GM12864 (cell line): ENCODE data around the gene CRNKL1.
"Not testable (repeated sequence)": the region's sequence is repeated elsewhere in the genome, so short reads cannot be mapped to it uniquely, and the experiment has no call there.

ENCODE experiments used
- DNase-seq: peaks from one replicate; pipeline ENCODE4 v3.0.0-alpha.2; 2011; ENCODE audit warnings: low read depth
- H3K4me3 ChIP-seq: 2 replicates; pipeline ENCODE4 v1.5.1; 2011; ENCODE audit warnings: mild to moderate bottlenecking, low read depth, low read length, control low read depth
- CTCF ChIP-seq: IDR thresholded peaks from 2 replicates; pipeline ENCODE4 v1.5.1; 2011; ENCODE audit warnings: low read depth, mild to moderate bottlenecking, moderate library complexity, low read length, control low read depth, inconsistent platforms; ENCODE audit errors: missing control alignments

The CRNKL1 gene

DNA sequence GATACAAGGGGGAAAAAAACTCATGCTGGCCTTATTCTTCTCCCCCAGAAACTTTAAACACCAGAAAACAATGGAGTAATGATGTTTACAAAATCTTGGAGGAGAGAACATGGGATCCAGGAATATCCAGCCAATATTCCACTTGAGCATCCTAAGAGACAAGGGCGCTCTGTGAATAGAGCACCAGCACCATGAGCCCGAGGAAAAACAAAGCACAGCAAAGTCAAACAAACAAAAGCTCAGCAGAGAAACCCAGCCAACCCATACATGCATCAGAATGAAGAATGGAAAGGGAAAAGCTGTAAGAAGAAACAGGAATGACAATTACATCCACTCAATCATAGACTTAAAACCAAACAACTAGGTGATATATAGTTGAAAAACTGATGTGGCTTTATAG is 39.7 kb downstream of the CRNKL1 start:
- no peak overlapping the region for H3K4me3 ChIP-seq
- no peak for TF ChIP-seq CTCF
- no peak for DNase-seq

DNA sequence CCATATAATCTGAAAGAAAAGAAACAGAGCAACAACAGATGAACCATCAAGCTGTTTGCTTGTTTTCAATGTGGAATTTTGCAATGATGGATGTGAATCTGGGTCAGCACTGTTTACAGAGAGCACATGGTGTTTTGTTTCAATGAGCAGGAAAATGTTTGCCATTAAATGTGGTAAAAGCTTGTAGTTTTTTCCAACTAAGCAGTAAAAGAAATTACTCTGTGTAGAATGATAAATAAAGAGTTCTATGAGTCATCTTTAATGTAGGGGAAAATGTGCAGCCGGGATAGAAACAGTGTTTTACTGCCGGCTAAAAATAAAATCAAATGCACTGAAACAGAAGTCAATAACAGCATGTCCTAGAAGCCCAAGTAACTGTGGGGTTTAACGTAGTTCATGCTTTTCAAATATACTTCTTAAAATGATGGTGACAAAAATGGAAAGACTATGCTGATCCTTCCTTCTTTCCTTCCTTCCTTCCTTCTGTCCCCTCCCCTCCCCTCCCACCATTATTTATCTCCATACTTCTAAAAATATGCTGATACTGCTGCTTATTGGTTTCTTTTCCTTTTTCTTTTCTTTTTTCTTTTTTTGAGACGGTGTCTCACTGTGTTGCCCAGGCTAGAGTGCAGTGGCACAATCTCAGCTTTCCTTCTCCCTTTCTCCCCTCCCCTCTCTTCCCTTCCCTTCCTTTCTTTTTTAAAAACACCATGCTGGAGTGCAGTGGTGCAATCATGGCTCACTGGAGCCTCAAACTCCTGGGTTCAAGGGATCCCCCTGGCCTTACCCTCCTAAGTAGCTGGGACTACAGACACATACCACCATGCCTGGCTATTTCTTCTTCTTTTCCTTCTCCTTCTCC is 41.4 kb downstream of the CRNKL1 start:
- TF ChIP-seq CTCF: no peak
- H3K4me3 ChIP-seq: no peak overlapping the region
- DNase-seq: no peak

GRCh38 chr20:20009784-20010253 is 42.4 kb downstream of the CRNKL1 start:
- H3K4me3 ChIP-seq: no peak overlapping the region
- TF ChIP-seq CTCF: no peak
- DNase-seq: no peak

DNA sequence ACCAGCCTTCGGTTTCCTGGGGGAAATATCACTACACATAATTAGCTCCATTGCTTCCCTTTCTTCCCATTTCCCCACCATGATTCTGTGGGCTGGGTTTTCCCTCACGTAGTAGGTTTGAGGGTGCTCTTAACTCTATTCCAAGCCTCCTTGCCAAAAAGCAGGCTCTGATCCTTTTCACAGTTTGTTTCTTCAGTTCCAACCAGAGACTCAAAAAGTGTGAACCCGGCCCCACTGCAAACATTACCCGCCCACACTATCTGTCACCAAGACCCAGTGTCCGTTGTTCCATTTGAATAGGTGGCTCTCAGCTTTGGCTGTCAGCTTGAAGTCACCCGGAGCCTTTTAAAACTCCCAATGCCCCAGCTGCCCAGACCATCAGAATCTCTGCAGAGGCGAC is 46.9 kb downstream of the CRNKL1 start:
- no peak overlapping the region for H3K4me3 ChIP-seq
- no peak for DNase-seq
- TF ChIP-seq CTCF: no peak

DNA sequence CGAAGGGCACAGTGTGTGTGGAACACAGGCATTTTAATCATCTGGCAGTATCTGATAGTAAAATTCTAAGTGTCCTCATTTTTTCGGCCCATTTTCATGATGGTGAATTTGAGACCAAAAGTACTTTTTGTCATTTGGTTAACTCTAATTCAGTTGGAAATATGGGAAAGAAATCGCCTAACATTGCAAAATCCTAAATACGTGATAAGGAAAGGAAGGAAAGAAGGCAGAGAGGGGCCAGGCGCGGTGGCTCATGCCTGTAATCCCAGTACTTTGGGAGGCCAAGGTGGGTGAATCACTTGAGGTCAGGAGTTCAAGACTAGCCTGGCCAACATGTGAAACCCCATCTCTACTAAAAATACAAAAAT is 48.3 kb downstream of the CRNKL1 start:
- DNase-seq, H3K4me3 ChIP-seq: not testable (repeated sequence)

- H3K4me3 ChIP-seq: peak overlapping the region; percentile 4; the same call in 1 of the 2 replicates
- TF ChIP-seq CTCF: no peak
- no peak for DNase-seq
These were observed 49.0 kb downstream of the CRNKL1 start for GRCh38 chr20:20003031-20003954.
